AG04449 (cell line): ENCODE measurements around the gene PAM.

Experiments used
- CTCF ChIA-PET: fragments of 350-600 bp; formaldehyde crosslinking; extraction: SDS; loops from one replicate; lab custom pipeline; 2021; ENCODE audit warnings: antibody characterized with exemption; lab: Yijun Ruan, JAX
- POLR2A ChIA-PET: fragments of 400-600, 350-600 bp; formaldehyde crosslinking; extraction: SDS; loops from one replicate; lab custom pipeline; 2020; ENCODE audit warnings: antibody characterized with exemption, inconsistent platforms; lab: Yijun Ruan, JAX
- DNase-seq: peaks from one replicate; pipeline ENCODE4 v3.0.0-alpha.2; 2010; ENCODE audit warnings: low read depth, low spot score
- H3K4me3 ChIP-seq: 2 replicates; pipeline ENCODE4 v1.5.1; 2011; ENCODE audit warnings: low read depth, mild to moderate bottlenecking, control low read depth, low read length
- TF ChIP-seq, protein P1 (sequence below): IDR thresholded peaks from one replicate; pipeline ENCODE4 v1.5.1; 2011; ENCODE audit warnings: mild to moderate bottlenecking, moderate library complexity, low read length, control low read depth, inconsistent platforms; ENCODE audit not compliant: insufficient read depth; ENCODE audit errors: missing control alignments

Gene PAM

DNA sequence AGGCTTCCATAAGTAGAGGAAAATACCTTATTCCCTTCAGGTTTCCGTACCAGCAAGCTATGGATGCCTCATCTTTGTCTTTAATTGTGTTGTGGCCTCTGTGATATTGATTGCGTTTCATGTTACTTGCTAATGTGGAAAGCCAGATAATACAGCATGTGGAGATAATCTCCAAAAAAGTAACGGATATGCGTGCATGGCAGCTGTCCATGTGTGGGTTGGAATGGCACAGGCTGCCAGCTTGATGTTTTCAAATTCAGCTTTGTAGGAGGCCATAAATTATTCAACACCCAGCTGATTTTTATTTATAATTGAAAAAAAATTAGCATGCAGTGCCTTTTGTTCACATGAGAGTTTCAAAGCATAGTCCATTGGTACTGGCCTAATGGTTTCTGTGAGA is 219.9 kb downstream of the PAM start:
- no peak overlapping the region for H3K4me3 ChIP-seq
- TF ChIP-seq, protein P1, sequence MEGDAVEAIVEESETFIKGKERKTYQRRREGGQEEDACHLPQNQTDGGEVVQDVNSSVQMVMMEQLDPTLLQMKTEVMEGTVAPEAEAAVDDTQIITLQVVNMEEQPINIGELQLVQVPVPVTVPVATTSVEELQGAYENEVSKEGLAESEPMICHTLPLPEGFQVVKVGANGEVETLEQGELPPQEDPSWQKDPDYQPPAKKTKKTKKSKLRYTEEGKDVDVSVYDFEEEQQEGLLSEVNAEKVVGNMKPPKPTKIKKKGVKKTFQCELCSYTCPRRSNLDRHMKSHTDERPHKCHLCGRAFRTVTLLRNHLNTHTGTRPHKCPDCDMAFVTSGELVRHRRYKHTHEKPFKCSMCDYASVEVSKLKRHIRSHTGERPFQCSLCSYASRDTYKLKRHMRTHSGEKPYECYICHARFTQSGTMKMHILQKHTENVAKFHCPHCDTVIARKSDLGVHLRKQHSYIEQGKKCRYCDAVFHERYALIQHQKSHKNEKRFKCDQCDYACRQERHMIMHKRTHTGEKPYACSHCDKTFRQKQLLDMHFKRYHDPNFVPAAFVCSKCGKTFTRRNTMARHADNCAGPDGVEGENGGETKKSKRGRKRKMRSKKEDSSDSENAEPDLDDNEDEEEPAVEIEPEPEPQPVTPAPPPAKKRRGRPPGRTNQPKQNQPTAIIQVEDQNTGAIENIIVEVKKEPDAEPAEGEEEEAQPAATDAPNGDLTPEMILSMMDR = no peak
- ChIA-PET POLR2A (no interaction called here), CTCF (interaction anchor here (0.9 kb wide), 1 partner anchor 25 kb away, joined by 3 read pairs; no protein-coding TSS in a partner anchor)
- DNase-seq = no peak

DNA sequence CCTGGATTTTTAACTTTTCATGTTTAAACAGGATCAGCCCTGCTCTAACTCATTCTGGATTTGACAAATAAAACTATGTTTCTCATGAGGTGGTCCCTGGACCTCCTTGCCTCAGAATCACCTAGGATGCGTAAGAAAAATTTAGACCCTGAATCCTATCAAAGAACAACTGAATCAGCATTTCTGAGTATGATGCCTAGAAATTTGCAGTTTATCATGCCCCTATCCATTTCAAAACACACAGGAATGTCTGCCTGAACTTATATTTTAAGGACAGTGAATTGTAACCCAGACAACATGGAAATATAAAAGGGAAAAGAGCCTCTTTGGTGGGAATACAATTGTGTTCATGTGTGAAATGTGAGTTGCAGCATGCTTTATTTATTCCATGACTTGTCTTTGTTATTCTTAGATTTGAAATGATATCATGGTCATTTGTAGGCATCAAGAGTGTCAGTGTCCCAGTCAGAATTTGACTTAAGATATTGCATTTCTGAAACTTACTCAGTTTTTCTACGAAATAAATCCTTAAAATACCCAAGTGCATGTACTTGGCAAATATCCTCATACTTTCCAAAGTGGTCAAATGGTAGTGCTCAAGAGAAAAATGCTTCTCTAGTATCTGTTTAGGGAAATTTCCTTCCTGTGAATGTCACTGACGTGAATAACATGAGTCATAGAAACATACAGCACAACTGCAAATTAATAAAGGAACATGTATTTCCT is 220.5 kb downstream of the PAM start:
- no peak overlapping the region for H3K4me3 ChIP-seq
- CTCF ChIA-PET = interaction anchor here (0.9 kb wide), 1 partner anchor 26 kb away, joined by 3 read pairs; no protein-coding TSS in a partner anchor
- peak; percentile 47 for DNase-seq
- TF ChIP-seq, protein P1 = no peak
- POLR2A ChIA-PET = no interaction called here

DNA sequence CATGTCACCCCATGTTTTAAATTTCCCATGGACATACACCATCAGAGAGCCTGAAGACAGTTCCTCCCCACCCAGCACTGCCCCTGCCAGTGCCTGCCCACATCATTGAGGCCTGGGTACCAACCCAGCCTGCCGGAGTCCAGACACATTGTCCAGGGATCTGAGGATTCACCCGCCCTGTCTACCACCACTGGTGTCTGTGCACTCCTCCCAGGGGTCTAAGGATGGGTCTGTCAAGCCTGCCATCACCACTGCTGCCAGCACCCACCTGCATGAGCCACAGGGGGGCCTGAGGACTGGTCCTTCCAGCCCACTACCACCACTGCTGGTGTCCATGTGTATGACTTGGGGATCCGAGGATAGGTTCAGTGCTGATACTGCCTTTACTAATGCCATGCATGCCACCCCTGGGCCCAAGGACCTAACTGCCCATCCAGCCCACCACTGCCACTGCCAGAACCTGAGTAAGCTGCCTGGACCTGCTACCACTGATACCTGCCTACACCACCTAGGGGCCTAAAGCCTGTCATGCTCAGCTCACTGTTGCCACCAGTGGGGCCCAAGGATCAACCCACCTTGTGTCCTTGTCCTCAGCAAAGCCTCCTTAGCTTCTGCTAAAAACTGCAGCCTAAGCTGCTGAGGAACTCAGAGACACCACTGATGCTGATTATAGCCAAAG is 227.0 kb downstream of the PAM start:
- TF ChIP-seq, protein P1 = no peak
- CTCF ChIA-PET = interaction anchor here (0.6 to 1.6 kb wide), 4 partner anchors 11 to 301 kb away, joined by 3 to 4 read pairs (median 4); no protein-coding TSS in a partner anchor
- POLR2A ChIA-PET = no interaction called here
- no peak overlapping the region for H3K4me3 ChIP-seq
- no peak for DNase-seq

DNA sequence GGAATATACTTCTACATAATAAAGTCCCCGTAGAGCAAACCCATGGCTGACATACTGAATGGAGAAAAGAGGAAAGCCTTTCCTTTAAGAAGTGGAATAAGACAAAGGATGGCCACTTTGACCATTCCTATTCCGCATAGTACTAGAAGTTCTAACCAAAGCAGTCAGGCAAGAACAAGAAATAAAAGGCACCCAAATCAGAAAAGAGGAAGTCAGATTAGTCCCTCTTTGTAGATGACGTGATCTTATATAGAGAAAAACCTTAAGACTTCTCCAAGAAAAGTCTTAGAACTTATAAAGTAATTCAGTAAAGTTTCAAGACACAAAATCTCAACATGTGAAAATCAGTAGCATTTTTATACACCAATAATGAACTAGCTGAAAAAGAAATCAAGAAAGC is 231.0 kb downstream of the PAM start:
- DNase-seq = no peak
- ChIA-PET CTCF (no interaction called here), POLR2A (no interaction called here)
- H3K4me3 ChIP-seq = no peak overlapping the region
- TF ChIP-seq, protein P1 = no peak

DNA sequence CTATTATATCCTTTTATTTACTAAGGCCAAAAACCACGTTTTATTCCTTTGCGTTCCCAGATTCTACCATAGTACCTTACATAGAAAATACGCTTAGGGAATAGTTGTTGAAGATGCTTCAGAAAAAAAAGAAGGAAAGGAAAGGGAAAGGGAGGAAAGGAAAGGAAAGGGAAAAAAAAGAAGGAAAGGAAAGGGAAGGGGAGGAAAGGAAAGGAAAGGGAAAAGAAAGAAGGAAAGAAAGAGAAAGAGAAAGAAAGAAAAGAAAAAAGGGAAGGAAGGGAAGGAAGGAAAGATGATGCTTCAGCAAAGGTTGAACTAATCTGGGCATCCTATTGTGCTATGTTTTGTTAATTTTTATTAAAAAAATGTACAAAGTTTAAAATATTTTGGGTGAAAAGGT is 233.4 kb downstream of the PAM start:
- TF ChIP-seq, protein P1 = no peak
- no peak overlapping the region for H3K4me3 ChIP-seq
- POLR2A ChIA-PET = no interaction called here
- CTCF ChIA-PET = no interaction called here
- DNase-seq = no peak

DNA sequence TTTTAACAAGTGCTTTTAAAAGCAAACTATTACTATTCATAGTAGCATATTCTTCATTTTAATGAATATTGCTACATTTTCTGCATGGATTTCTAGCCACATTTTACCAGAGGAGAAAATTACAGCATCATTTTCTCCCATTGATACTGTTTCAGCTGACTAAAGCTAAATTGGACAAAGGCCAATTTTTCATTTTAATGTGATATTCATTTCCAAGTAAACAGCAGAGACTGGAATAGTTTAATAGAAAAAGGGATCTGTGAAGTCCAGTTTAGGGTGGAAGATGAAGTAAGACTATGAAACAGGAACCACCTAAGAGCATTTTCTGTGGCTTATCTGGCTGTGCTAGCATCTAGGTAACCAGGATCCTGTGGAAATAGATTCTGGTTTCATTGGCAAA is 236.7 kb downstream of the PAM start:
- POLR2A ChIA-PET = no interaction called here
- no peak for DNase-seq
- CTCF ChIA-PET = no interaction called here
- TF ChIP-seq, protein P1 = no peak
- no peak overlapping the region for H3K4me3 ChIP-seq
